Cardiac fibroblast (primary cell): ENCODE measurements around the gene DPYD.
A peak's percentile ranks its signal among the peaks of the same experiment; 100 is the strongest.

Source experiments
- DNase-seq, 2 donors: peaks; one replicate each; pipeline versions ENCODE4 v3.0.0 to v3.0.0-alpha.2; 2010; ENCODE audit warnings: low read depth in 2 of 2
- H3K4me3 ChIP-seq, 2 donors: replicated peaks in 1 of 2; 1 replicate in 1 of 2; 2 replicates in 1 of 2; pipeline ENCODE4 v1.5.1; 2011; ENCODE audit warnings: low read depth in 2 of 2, low read length in 2 of 2, mild to moderate bottlenecking in 2 of 2, moderate library complexity in 1 of 2
- TF ChIP-seq, protein P1 (sequence below): IDR thresholded peaks from one replicate; pipeline ENCODE4 v1.5.1; 2011; ENCODE audit warnings: low read depth, mild to moderate bottlenecking, low read length, inconsistent platforms

Gene DPYD

GRCh38 chr1:97920276-97920831 is 480 bp downstream of the DPYD start:
- TF ChIP-seq, protein P1, sequence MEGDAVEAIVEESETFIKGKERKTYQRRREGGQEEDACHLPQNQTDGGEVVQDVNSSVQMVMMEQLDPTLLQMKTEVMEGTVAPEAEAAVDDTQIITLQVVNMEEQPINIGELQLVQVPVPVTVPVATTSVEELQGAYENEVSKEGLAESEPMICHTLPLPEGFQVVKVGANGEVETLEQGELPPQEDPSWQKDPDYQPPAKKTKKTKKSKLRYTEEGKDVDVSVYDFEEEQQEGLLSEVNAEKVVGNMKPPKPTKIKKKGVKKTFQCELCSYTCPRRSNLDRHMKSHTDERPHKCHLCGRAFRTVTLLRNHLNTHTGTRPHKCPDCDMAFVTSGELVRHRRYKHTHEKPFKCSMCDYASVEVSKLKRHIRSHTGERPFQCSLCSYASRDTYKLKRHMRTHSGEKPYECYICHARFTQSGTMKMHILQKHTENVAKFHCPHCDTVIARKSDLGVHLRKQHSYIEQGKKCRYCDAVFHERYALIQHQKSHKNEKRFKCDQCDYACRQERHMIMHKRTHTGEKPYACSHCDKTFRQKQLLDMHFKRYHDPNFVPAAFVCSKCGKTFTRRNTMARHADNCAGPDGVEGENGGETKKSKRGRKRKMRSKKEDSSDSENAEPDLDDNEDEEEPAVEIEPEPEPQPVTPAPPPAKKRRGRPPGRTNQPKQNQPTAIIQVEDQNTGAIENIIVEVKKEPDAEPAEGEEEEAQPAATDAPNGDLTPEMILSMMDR: no peak
- peak; percentile 39 to 50 for DNase-seq
- H3K4me3 ChIP-seq: peak overlapping the region; percentile 93 to 94

- peak; percentile 51 to 62 for DNase-seq
- TF ChIP-seq, protein P1: no peak
- H3K4me3 ChIP-seq: peak overlapping the region; percentile 93 to 94
Observed at GRCh38 chr1:97919585-97920261, 1.1 kb downstream of the DPYD start.

- peak overlapping the region; percentile 93 to 94 for H3K4me3 ChIP-seq
- TF ChIP-seq, protein P1: no peak
- DNase-seq: no peak
Observed at GRCh38 chr1:97918961-97919360, 1.9 kb downstream of the DPYD start.

GRCh38 chr1:97913506-97914139 is 7.2 kb downstream of the DPYD start:
- TF ChIP-seq, protein P1: no peak
- no peak for DNase-seq
- no peak overlapping the region for H3K4me3 ChIP-seq

GRCh38 chr1:97911266-97912215 is 9.3 kb downstream of the DPYD start:
- H3K4me3 ChIP-seq: no peak overlapping the region
- TF ChIP-seq, protein P1: no peak
- no peak for DNase-seq

- TF ChIP-seq, protein P1: no peak
- no peak for DNase-seq
- H3K4me3 ChIP-seq: no peak overlapping the region
Observed at GRCh38 chr1:97909266-97909665, 11.6 kb downstream of the DPYD start.
